Ovary (tissue), 3 donors: ENCODE data around the gene ZNF557.

ENCODE experiments used
- CTCF ChIP-seq, 3 donors: fragments of 450-650 bp in 2 of 3; fragments of 200-600 bp in 1 of 3; IDR thresholded peaks; one replicate each; pipeline versions ENCODE4 v1.5.1 to v1.8.0; 2016 to 2022; ENCODE audit warnings: antibody characterized with exemption in 3 of 3, mild to moderate bottlenecking in 1 of 3
- EP300 ChIP-seq: sonication (generic); formaldehyde crosslinking; IDR thresholded peaks from one replicate; pipeline ENCODE4 v1.6.1; 2017; ENCODE audit warnings: antibody characterized with exemption
- POLR2A ChIP-seq: fragments of 450-650 bp; IDR thresholded peaks from one replicate; pipeline ENCODE4 v1.6.1; 2017; ENCODE audit warnings: antibody characterized with exemption, mild to moderate bottlenecking, moderate library complexity
- donor health status: DM: no; HTN: no; CAD: no.

DNA sequence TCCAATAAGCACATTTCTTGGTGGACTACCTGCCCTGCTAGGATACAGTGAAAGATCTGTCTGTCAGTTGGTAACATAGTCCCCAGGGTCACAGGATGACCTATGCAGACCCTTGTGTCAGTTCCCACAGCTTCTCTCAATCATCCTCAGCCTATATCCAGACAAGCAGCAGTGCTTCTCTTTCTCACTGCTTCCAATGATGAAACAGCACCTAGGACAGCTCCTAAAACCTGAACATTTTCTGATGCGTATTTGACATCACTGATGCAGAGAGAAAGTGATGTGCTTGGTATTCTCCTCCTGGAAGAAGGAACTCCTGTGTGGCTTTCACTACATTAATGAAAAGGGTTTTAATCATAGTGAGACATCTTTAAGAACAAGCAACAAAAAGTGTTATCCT, 43.7 kb downstream of the ZNF557 start:
- TF ChIP-seq CTCF (IDR thresholded peaks at IDR 0.05) = no peak
- no peak for TF ChIP-seq POLR2A
- TF ChIP-seq EP300 = no peak
